Ovary (tissue), 3 donors: ENCODE results near the gene MLEC.

ENCODE experiments used
- EP300 ChIP-seq: sonication (generic); formaldehyde crosslinking; IDR thresholded peaks from one replicate; pipeline ENCODE4 v1.6.1; 2017; ENCODE audit warnings: antibody characterized with exemption
- POLR2A ChIP-seq: fragments of 450-650 bp; IDR thresholded peaks from one replicate; pipeline ENCODE4 v1.6.1; 2017; ENCODE audit warnings: antibody characterized with exemption, mild to moderate bottlenecking, moderate library complexity
- TF ChIP-seq, protein P1 (sequence below), 3 donors: fragments of 450-650 bp in 2 of 3; fragments of 200-600 bp in 1 of 3; IDR thresholded peaks; one replicate each; pipeline versions ENCODE4 v1.5.1 to v1.8.0; 2016 to 2022; ENCODE audit warnings: antibody characterized with exemption in 3 of 3, mild to moderate bottlenecking in 1 of 3
- donor health status: DM: no; HTN: no; CAD: no.

DNA sequence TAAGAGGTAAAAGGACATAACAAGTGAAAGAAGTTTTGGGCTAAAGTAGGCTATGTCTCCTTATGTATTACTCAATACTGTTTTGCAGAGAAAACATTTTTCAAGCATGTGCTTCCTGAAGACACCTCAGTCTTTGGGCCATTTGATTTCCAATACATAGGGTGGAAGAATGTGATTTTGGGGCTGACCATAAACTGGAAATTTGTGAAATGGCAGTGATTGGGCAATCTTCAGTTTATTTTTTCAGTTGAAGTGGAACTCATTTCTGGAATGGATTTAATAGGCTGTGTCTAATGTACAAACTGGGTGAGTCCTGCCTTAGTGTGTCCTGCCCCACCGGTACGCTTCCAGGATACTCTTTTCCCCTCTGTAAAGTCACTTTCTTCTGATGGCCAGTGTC, 35.8 kb downstream of the MLEC start:
- TF ChIP-seq, protein P1, sequence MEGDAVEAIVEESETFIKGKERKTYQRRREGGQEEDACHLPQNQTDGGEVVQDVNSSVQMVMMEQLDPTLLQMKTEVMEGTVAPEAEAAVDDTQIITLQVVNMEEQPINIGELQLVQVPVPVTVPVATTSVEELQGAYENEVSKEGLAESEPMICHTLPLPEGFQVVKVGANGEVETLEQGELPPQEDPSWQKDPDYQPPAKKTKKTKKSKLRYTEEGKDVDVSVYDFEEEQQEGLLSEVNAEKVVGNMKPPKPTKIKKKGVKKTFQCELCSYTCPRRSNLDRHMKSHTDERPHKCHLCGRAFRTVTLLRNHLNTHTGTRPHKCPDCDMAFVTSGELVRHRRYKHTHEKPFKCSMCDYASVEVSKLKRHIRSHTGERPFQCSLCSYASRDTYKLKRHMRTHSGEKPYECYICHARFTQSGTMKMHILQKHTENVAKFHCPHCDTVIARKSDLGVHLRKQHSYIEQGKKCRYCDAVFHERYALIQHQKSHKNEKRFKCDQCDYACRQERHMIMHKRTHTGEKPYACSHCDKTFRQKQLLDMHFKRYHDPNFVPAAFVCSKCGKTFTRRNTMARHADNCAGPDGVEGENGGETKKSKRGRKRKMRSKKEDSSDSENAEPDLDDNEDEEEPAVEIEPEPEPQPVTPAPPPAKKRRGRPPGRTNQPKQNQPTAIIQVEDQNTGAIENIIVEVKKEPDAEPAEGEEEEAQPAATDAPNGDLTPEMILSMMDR (IDR thresholded peaks at IDR 0.05): no peak
- TF ChIP-seq POLR2A (no peak), EP300 (no peak)
